Neuronal stem cell (in vitro differentiated cells): ENCODE data around the gene SDCCAG8.

Experiments used
- DNase-seq: peaks from one replicate; pipeline ENCODE4 v3.0.0-alpha.2; 2013; ENCODE audit warnings: low spot score
- H2AFZ ChIP-seq: one replicate; pipeline ENCODE4 v1.6.1; 2013; ENCODE audit warnings: mild to moderate bottlenecking, low read length, inconsistent platforms
- H2AK5ac ChIP-seq: 2 replicates; pipeline ENCODE4 v1.6.1; 2013; ENCODE audit warnings: low read depth, mild to moderate bottlenecking, inconsistent platforms, low read length, moderate library complexity, mixed read lengths
- H2BK120ac ChIP-seq: 2 replicates; pipeline ENCODE4 v1.6.1; 2013; ENCODE audit warnings: low read depth, mild to moderate bottlenecking, inconsistent platforms, low read length, moderate library complexity, mixed read lengths
- H2BK12ac ChIP-seq: one replicate; pipeline ENCODE4 v1.6.1; 2013; ENCODE audit warnings: low read length, inconsistent platforms
- H2BK15ac ChIP-seq: 2 replicates; pipeline ENCODE4 v1.6.1; 2013; ENCODE audit warnings: mild to moderate bottlenecking, low read length, inconsistent platforms, mixed read lengths
- H2BK5ac ChIP-seq: one replicate; pipeline ENCODE4 v1.6.1; 2013; ENCODE audit warnings: inconsistent platforms, mild to moderate bottlenecking, low read length, moderate library complexity
- H3K14ac ChIP-seq: one replicate; pipeline ENCODE4 v1.6.1; 2013; ENCODE audit warnings: low read length, inconsistent platforms
- H3K18ac ChIP-seq: 2 replicates; pipeline ENCODE4 v1.6.1; 2013; ENCODE audit warnings: low read length, inconsistent platforms
- H3K23ac ChIP-seq: 2 replicates; pipeline ENCODE4 v1.6.1; 2013; ENCODE audit warnings: low read depth, mild to moderate bottlenecking, mixed read lengths, low read length, inconsistent platforms; ENCODE audit not compliant: poor library complexity
- H3K27ac ChIP-seq: replicated peaks from 3 replicates; pipeline ENCODE4 v1.5.1; 2013; ENCODE audit warnings: low read length, inconsistent platforms
- H3K27me3 ChIP-seq, 3 experiments: 2 replicates each; pipeline ENCODE4 v1.6.1; 2013; ENCODE audit warnings: low read length in 3 of 3, mild to moderate bottlenecking in 2 of 3, inconsistent platforms in 1 of 3, low read depth in 1 of 3, mixed read lengths in 1 of 3, moderate library complexity in 1 of 3; ENCODE audit not compliant: control insufficient read depth in 3 of 3, insufficient read depth in 3 of 3
- H3K36me3 ChIP-seq, 2 donors: replicated peaks in 1 of 2; 2 replicates each; pipeline ENCODE4 v1.6.1; 2013; ENCODE audit warnings: low read length in 2 of 2; ENCODE audit not compliant: control insufficient read depth in 2 of 2, insufficient read depth in 2 of 2
- H3K4ac ChIP-seq: 2 replicates; pipeline ENCODE4 v1.6.1; 2013; ENCODE audit warnings: inconsistent platforms, mild to moderate bottlenecking, low read length, moderate library complexity
- H3K4me1 ChIP-seq, 2 donors: 1 replicate in 1 of 2; 2 replicates in 1 of 2; pipeline ENCODE4 v1.6.1; 2013; ENCODE audit warnings: low read length in 2 of 2, low read depth in 1 of 2; ENCODE audit not compliant: control insufficient read depth in 2 of 2, insufficient read depth in 1 of 2
- H3K4me2 ChIP-seq: one replicate; pipeline ENCODE4 v1.6.1; 2013; ENCODE audit warnings: mild to moderate bottlenecking, low read length, inconsistent platforms; ENCODE audit not compliant: insufficient read depth, poor library complexity, severe bottlenecking
- H3K4me3 ChIP-seq, 2 donors: 2 replicates each; pipeline ENCODE4 v1.5.1; 2013; ENCODE audit warnings: low read length in 2 of 2, mild to moderate bottlenecking in 2 of 2, inconsistent platforms in 1 of 2, moderate library complexity in 1 of 2
- H3K79me1 ChIP-seq: one replicate; pipeline ENCODE4 v1.6.1; 2013; ENCODE audit warnings: low read depth, mild to moderate bottlenecking, inconsistent platforms, low read length, moderate library complexity
- H3K9ac ChIP-seq: one replicate; pipeline ENCODE4 v1.6.1; 2013; ENCODE audit warnings: mild to moderate bottlenecking, low read depth, low read length, inconsistent platforms; ENCODE audit not compliant: poor library complexity
- H3K9me3 ChIP-seq, 2 donors: replicated peaks in 1 of 2; 2 replicates each; pipeline versions ENCODE3 to v1.6.1; 2013; ENCODE audit warnings: low read length in 2 of 2, mild to moderate bottlenecking in 2 of 2, inconsistent platforms in 1 of 2, low read depth in 1 of 2, mixed read lengths in 1 of 2, moderate library complexity in 1 of 2; ENCODE audit not compliant: control insufficient read depth in 2 of 2, insufficient read depth in 1 of 2
- H4K8ac ChIP-seq: one replicate; pipeline ENCODE4 v1.6.1; 2013; ENCODE audit warnings: low read depth, mild to moderate bottlenecking, inconsistent platforms, low read length, moderate library complexity
- H4K91ac ChIP-seq: one replicate; pipeline ENCODE4 v1.6.1; 2013; ENCODE audit warnings: low read length, low read depth, mild to moderate bottlenecking, inconsistent platforms; ENCODE audit not compliant: poor library complexity
- WGBS, 2 donors: extraction: QIAGEN DNeasy Blood & Tissue Kit; methylation state at CpG; one replicate each; pipeline ENCODE4 v1.1.7; 2013; ENCODE audit warnings: missing lambda C conversion rate in 2 of 2, mixed read lengths in 1 of 2; ENCODE audit not compliant: insufficient read length in 2 of 2, insufficient replicate concordance in 1 of 2; ENCODE audit errors: extremely low coverage in 2 of 2; 5-methylcytosine and 5-hydroxymethylcytosine counted together

The SDCCAG8 gene

GRCh38 chr1:243495442-243496186 is 239.8 kb downstream of the SDCCAG8 start:
- peaks cover 0 to 7% of the 10 kb centered on the region in 2 donors for H3K36me3 ChIP-seq
- H3K9ac ChIP-seq = peak overlapping the region; percentile 61
- H2AFZ ChIP-seq = no peak overlapping the region
- peak overlapping the region; percentile 76 for H3K23ac ChIP-seq
- H3K27ac ChIP-seq = no peak overlapping the region
- peaks cover 0 to 2% (median 0%) of the 10 kb centered on the region in 3 experiments for H3K27me3 ChIP-seq
- H3K14ac ChIP-seq = no peak overlapping the region
- H3K4me3 ChIP-seq = no peak overlapping the region
- peak overlapping the region; percentile 79 for H2BK15ac ChIP-seq
- no peak overlapping the region for H2BK12ac ChIP-seq
- no CpG with 5 or more reads among the region's 24 CpGs for WGBS, 2 donors
- no peak overlapping the region for H3K4me2 ChIP-seq
- no peak overlapping the region for H2BK120ac ChIP-seq
- H3K4me1 ChIP-seq = peaks cover 6 to 15% of the 10 kb centered on the region in 2 donors
- peak overlapping the region; percentile 80 for H2AK5ac ChIP-seq
- H3K4ac ChIP-seq = peak overlapping the region; percentile 59
- H4K8ac ChIP-seq = peak overlapping the region; percentile 98
- H3K79me1 ChIP-seq = no peaks in the 10 kb centered on the region
- no peak for DNase-seq
- H2BK5ac ChIP-seq = peak overlapping the region; percentile 42
- H4K91ac ChIP-seq = peak overlapping the region; percentile 48
- peak overlapping the region; percentile 85 for H3K18ac ChIP-seq
- H3K9me3 ChIP-seq = peaks cover 0 to 8% of the 10 kb centered on the region in 2 donors

- Histone ChIP-seq H3K4ac (no peak overlapping the region), H3K27ac (peak overlapping the region; percentile 45), H2BK12ac (no peak overlapping the region), H2BK120ac (peak overlapping the region; percentile 96), H4K91ac (peak overlapping the region; percentile 19), H2BK15ac (peak overlapping the region; percentile 76), H2AK5ac (peak overlapping the region; percentile 77), H3K18ac (peak overlapping the region; percentile 79), H3K4me3 (no peak overlapping the region), H3K9me3 (peaks cover 0 to 8% of the 10 kb centered on the region in 2 donors), H2BK5ac (peak overlapping the region; percentile 42), H3K27me3 (peaks cover 0 to 2% (median 0%) of the 10 kb centered on the region in 3 experiments), H3K9ac (no peak overlapping the region), H3K36me3 (peaks cover 0 to 7% of the 10 kb centered on the region in 2 donors), H3K23ac (peak overlapping the region; percentile 44), H3K14ac (no peak overlapping the region), H3K4me1 (peaks cover 6 to 15% of the 10 kb centered on the region in 2 donors), H4K8ac (no peak overlapping the region), H3K4me2 (no peak overlapping the region), H3K79me1 (no peaks in the 10 kb centered on the region), H2AFZ (no peak overlapping the region)
- no CpG with 5 or more reads among the region's 19 CpGs for WGBS, 2 donors
- DNase-seq = no peak
Measured at GRCh38 chr1:243496187-243496646, 240.4 kb downstream of the SDCCAG8 start.

GRCh38 chr1:243496806-243497205 is 241.0 kb downstream of the SDCCAG8 start:
- Histone ChIP-seq H3K4me1 (peaks cover 6 to 15% of the 10 kb centered on the region in 2 donors), H3K18ac (peak overlapping the region; percentile 97), H3K14ac (peak overlapping the region; percentile 95), H3K9me3 (peaks cover 0 to 6% of the 10 kb centered on the region in 2 donors), H2AFZ (no peak overlapping the region), H2BK12ac (peak overlapping the region; percentile 35), H2BK120ac (peak overlapping the region; percentile 96), H3K79me1 (no peaks in the 10 kb centered on the region), H3K36me3 (peaks cover 0 to 7% of the 10 kb centered on the region in 2 donors), H3K27me3 (peaks cover 0 to 2% (median 0%) of the 10 kb centered on the region in 3 experiments), H3K4me3 (peak overlapping the region in 1 of 2 donors; percentile 8), H3K4ac (no peak overlapping the region), H2AK5ac (peak overlapping the region; percentile 96), H4K8ac (peak overlapping the region; percentile 53), H2BK5ac (no peak overlapping the region), H3K23ac (no peak overlapping the region), H4K91ac (peak overlapping the region; percentile 92), H3K27ac (no peak overlapping the region), H3K9ac (no peak overlapping the region), H2BK15ac (peak overlapping the region; percentile 91), H3K4me2 (no peak overlapping the region)
- DNase-seq = no peak
- WGBS, 2 donors = no CpG with 5 or more reads among the region's 11 CpGs

GRCh38 chr1:243497939-243498681 is 242.3 kb downstream of the SDCCAG8 start:
- DNase-seq = no peak
- no peak overlapping the region for H4K8ac ChIP-seq
- peaks cover 6 to 15% of the 10 kb centered on the region in 2 donors for H3K4me1 ChIP-seq
- no peak overlapping the region for H3K9ac ChIP-seq
- peak overlapping the region in 1 of 2 donors; percentile 57 for H3K4me3 ChIP-seq
- H2AK5ac ChIP-seq = no peak overlapping the region
- H3K27ac ChIP-seq = no peak overlapping the region
- H2BK120ac ChIP-seq = no peak overlapping the region
- no peaks in the 10 kb centered on the region for H3K79me1 ChIP-seq
- no peak overlapping the region for H3K23ac ChIP-seq
- H3K4ac ChIP-seq = no peak overlapping the region
- H3K36me3 ChIP-seq = peaks cover 0 to 10% of the 10 kb centered on the region in 2 donors
- H2AFZ ChIP-seq = no peak overlapping the region
- H4K91ac ChIP-seq = no peak overlapping the region
- H2BK15ac ChIP-seq = no peak overlapping the region
- H2BK5ac ChIP-seq = no peak overlapping the region
- peaks cover 0 to 3% of the 10 kb centered on the region in 2 donors for H3K9me3 ChIP-seq
- H3K18ac ChIP-seq = peak overlapping the region; percentile 62
- no peak overlapping the region for H3K4me2 ChIP-seq
- H2BK12ac ChIP-seq = no peak overlapping the region
- H3K27me3 ChIP-seq = peaks cover 0 to 2% (median 0%) of the 10 kb centered on the region in 3 experiments
- no CpG with 5 or more reads among the region's 10 CpGs for WGBS, 2 donors
- H3K14ac ChIP-seq = no peak overlapping the region
